GM23338 (cell line): Measurements from ENCODE around the gene ZSCAN5B. TPM values are rescaled to one million over a fixed set of nuclear protein-coding genes. Genes with fewer than 3 reads are reported as not detected.

Source experiments
- ATAC-seq: fragments of 200-7000 bp; cut with Tn5 transposase; 3 replicates; pipeline ENCODE4 v1.9.1; 2020
- DNase-seq: peaks from one replicate; pipeline ENCODE4 v3.0.0-alpha.2; 2015; ENCODE audit warnings: low spot score
- H2AFZ ChIP-seq: fragments of 200-600 bp; sonication (generic); 2 replicates; pipeline ENCODE4 v1.8.0; 2016; ENCODE audit warnings: antibody characterized with exemption, mild to moderate bottlenecking, moderate library complexity
- H3F3A ChIP-seq: fragments of 200-600 bp; sonication (generic); replicated peaks from 2 replicates; pipeline ENCODE4 v1.8.0; 2017; ENCODE audit warnings: antibody characterized with exemption, mixed run types, low read depth
- H3K27ac ChIP-seq: fragments of 200-600 bp; sonication (generic); 2 replicates; pipeline ENCODE4 v1.6.1; 2016; ENCODE audit warnings: low read depth
- H3K27me3 ChIP-seq: fragments of 200-600 bp; sonication (generic); 2 replicates; pipeline ENCODE4 v1.8.0; 2016; ENCODE audit warnings: mild to moderate bottlenecking, mixed run types, moderate library complexity; ENCODE audit not compliant: insufficient read depth
- H3K36me3 ChIP-seq: fragments of 200-600 bp; sonication (generic); 2 replicates; pipeline ENCODE4 v1.8.0; 2016; ENCODE audit warnings: mild to moderate bottlenecking; ENCODE audit not compliant: insufficient read depth
- H3K4me1 ChIP-seq: fragments of 200-600 bp; sonication (generic); 2 replicates; pipeline ENCODE4 v1.8.0; 2016; ENCODE audit warnings: mild to moderate bottlenecking, moderate library complexity; ENCODE audit not compliant: insufficient read depth
- H3K4me2 ChIP-seq: fragments of 200-600 bp; sonication (generic); 2 replicates; pipeline ENCODE4 v1.7.1; 2017; ENCODE audit warnings: mixed run types
- H3K4me3 ChIP-seq: fragments of 200-600 bp; sonication (generic); 2 replicates; pipeline ENCODE4 v1.6.1; 2016; ENCODE audit warnings: mixed run types
- H3K79me2 ChIP-seq: fragments of 200-600 bp; sonication (generic); replicated peaks from 2 replicates; pipeline ENCODE4 v1.8.0; 2017; ENCODE audit warnings: mild to moderate bottlenecking; ENCODE audit not compliant: insufficient read depth
- H3K9me2 ChIP-seq: fragments of 200-600 bp; sonication (generic); 2 replicates; pipeline ENCODE4 v1.8.0; 2017; ENCODE audit not compliant: insufficient read depth
- H4K20me1 ChIP-seq: fragments of 200-600 bp; sonication (generic); replicated peaks from 2 replicates; pipeline ENCODE4 v1.8.0; 2017; ENCODE audit warnings: mild to moderate bottlenecking; ENCODE audit not compliant: insufficient read depth
- H3K27ac Mint-ChIP-seq: 2 replicates; pipeline ENCODE4 v1.8.0; 2020; ENCODE audit warnings: inconsistent platforms, mild to moderate bottlenecking, moderate library complexity, mixed read lengths
- H3K27me3 Mint-ChIP-seq: 3 replicates; pipeline ENCODE4 v1.8.0; 2022; ENCODE audit warnings: low read depth, mild to moderate bottlenecking, moderate library complexity, mixed read lengths, inconsistent platforms; ENCODE audit not compliant: insufficient read depth, poor library complexity
- H3K36me3 Mint-ChIP-seq: 3 replicates; pipeline ENCODE4 v1.8.0; 2021; ENCODE audit warnings: low read depth, mild to moderate bottlenecking, inconsistent platforms, moderate library complexity, mixed read lengths
- H3K4me1 Mint-ChIP-seq: 3 replicates; pipeline ENCODE4 v1.8.0; 2020; ENCODE audit warnings: mild to moderate bottlenecking, inconsistent platforms, mixed read lengths
- H3K4me3 Mint-ChIP-seq: 3 replicates; pipeline ENCODE4 v1.8.0; 2021; ENCODE audit warnings: moderate library complexity, mild to moderate bottlenecking, inconsistent platforms, mixed read lengths
- H3K9me3 Mint-ChIP-seq: 3 replicates; pipeline ENCODE4 v1.8.0; 2020; ENCODE audit warnings: moderate library complexity, mild to moderate bottlenecking, inconsistent platforms, mixed read lengths
- CREB1 ChIP-seq: fragments of 250-450 bp; sonication (Bioruptor Pico); IDR thresholded peaks from 2 replicates; pipeline ENCODE4 v1.5.0; 2020; ENCODE audit warnings: low read depth, mild to moderate bottlenecking, moderate library complexity
- EZH2 ChIP-seq: fragments of 200-600 bp; sonication (generic); IDR thresholded peaks from one replicate; pipeline ENCODE4 v1.8.0; 2017; ENCODE audit warnings: antibody characterized with exemption, mild to moderate bottlenecking, low read depth; ENCODE audit not compliant: unreplicated experiment
- EZH2phosphoT487 ChIP-seq: fragments of 200-600 bp; sonication (generic); IDR thresholded peaks from one replicate; pipeline ENCODE4 v1.8.1; 2018; ENCODE audit warnings: antibody characterized with exemption; ENCODE audit not compliant: unreplicated experiment
- JUNB ChIP-seq: IDR thresholded peaks from one replicate; pipeline ENCODE4 v1.6.1; 2016; ENCODE audit warnings: antibody characterized with exemption; ENCODE audit not compliant: unreplicated experiment
- NANOG ChIP-seq: IDR thresholded peaks from 2 replicates; pipeline ENCODE4 v1.6.1; 2016; ENCODE audit warnings: antibody characterized with exemption, borderline replicate concordance
- POLR2AphosphoS5 ChIP-seq: IDR thresholded peaks from 2 replicates; pipeline ENCODE4 v1.6.1; 2016; ENCODE audit warnings: antibody characterized with exemption, low read depth
- REST ChIP-seq: IDR thresholded peaks from one replicate; pipeline ENCODE4 v1.6.1; 2018; ENCODE audit warnings: antibody characterized with exemption; ENCODE audit not compliant: unreplicated experiment
- STAT1 ChIP-seq: IDR thresholded peaks from one replicate; pipeline ENCODE4 v1.6.1; 2016; ENCODE audit warnings: antibody characterized with exemption; ENCODE audit not compliant: unreplicated experiment
- ZNF114 ChIP-seq: fragments of 250-450 bp; sonication (Bioruptor Pico); IDR thresholded peaks from 2 replicates; pipeline ENCODE4 v1.5.0; 2020; ENCODE audit warnings: mild to moderate bottlenecking, moderate library complexity
- ZNF331 ChIP-seq: fragments of 250-450 bp; sonication (Bioruptor Pico); IDR thresholded peaks from 2 replicates; pipeline ENCODE4 v1.5.0; 2020; ENCODE audit warnings: low read depth, mild to moderate bottlenecking, moderate library complexity
- polyA plus RNA-seq: library from polyadenylated mRNA; unstranded; fragments of >200 nt; fragmentation: Nextera tagmentation; extraction: Ambion mirVana; gene quantifications from 2 replicates; pipeline ENCODE4 v1.2.1, GENCODE V29; 2016
- total RNA-seq: library from RNA; depleted of rRNA; stranded (reverse); fragments of >200 nt; shearing (Covaris generic); gene quantifications from 2 replicates; pipeline ENCODE4 v1.2.3, GENCODE V29; 2014
- TF ChIP-seq, protein P1 (sequence below), 2 experiments: fragments of 200-600 bp in 1 of 2; sonication (generic) in 1 of 2; conservative IDR thresholded peaks; 2 replicates each; pipeline versions ENCODE4 v1.5.1 to v1.6.1; 2016 to 2017; ENCODE audit warnings: antibody characterized with exemption in 2 of 2, low read depth in 2 of 2, mild to moderate bottlenecking in 2 of 2, moderate library complexity in 1 of 2
- TF ChIP-seq, protein P2 (sequence below): IDR thresholded peaks from 2 replicates; pipeline ENCODE4 v1.6.1; 2016; ENCODE audit warnings: antibody characterized with exemption

Gene ZSCAN5B
- total and polyA plus RNA-seq, 2 experiments from 2014 or later: 0.10 TPM; not detected in 1

DNA sequence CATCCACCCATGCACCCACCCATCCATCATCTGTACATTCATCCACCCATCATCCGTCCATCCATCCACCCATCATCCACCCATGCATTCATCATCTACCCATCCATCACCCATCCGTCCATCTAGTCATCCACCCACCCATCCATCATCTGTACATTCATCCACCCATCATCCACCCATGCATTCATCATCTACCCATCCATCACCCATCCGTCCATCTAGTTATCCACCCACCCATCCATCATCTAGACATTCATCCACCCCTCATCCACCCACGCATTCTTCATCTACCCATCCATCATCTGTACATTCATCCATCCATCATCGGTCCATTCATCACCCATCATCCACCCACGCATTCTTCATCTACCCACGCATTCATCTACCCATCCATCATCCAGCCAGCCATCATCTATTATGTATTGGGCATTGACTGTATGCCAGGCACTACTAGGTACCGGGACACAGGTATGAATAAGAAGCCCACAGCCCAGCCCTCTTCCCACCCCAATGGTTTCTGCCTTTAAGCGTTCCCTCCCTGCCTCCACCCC is 38.5 kb downstream of the ZSCAN5B start (continued):
- TF ChIP-seq, protein P1, sequence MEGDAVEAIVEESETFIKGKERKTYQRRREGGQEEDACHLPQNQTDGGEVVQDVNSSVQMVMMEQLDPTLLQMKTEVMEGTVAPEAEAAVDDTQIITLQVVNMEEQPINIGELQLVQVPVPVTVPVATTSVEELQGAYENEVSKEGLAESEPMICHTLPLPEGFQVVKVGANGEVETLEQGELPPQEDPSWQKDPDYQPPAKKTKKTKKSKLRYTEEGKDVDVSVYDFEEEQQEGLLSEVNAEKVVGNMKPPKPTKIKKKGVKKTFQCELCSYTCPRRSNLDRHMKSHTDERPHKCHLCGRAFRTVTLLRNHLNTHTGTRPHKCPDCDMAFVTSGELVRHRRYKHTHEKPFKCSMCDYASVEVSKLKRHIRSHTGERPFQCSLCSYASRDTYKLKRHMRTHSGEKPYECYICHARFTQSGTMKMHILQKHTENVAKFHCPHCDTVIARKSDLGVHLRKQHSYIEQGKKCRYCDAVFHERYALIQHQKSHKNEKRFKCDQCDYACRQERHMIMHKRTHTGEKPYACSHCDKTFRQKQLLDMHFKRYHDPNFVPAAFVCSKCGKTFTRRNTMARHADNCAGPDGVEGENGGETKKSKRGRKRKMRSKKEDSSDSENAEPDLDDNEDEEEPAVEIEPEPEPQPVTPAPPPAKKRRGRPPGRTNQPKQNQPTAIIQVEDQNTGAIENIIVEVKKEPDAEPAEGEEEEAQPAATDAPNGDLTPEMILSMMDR (conservative IDR thresholded peaks at IDR 0.05; ENCODE audit: low read depth in 2 of 2): no peak
- TF ChIP-seq REST: no peak
- no peak for TF ChIP-seq CREB1 (CRISPR knock-in tag)
- no peak for TF ChIP-seq EZH2phosphoT487
- no peak for TF ChIP-seq NANOG
- TF ChIP-seq POLR2AphosphoS5: no peak

DNA sequence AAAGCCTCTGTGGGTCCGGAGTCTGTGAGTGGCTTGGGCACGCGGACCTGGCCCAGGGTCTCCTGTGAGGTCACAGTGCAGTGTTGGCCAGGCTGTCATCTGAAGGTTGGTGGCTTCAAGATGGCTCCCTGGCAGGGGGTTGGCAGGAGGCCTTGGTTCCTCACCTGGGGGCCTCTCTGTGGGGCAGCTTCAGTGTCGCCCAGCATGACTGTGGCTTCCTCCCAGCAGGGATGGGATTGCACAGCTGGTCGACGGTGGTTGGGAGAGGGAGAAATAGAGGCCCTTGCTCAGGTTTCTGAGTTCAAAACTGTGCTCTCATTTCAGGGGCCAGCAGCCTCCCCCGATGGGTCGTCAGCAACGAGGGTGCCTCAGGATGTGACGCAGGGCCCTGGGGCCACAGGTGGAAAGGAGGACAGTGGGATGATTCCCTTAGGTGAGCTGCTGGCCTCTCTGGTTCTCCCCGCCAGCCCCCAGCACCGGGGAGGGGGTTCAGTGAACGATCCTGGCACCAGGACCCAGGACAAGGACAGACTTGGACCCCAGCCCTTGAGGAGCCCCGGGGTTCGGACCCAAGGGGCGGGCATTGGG is 39.3 kb downstream of the ZSCAN5B start:
- peaks cover 1% of the 10 kb centered on the region for H3K27me3 Mint-ChIP-seq
- H3K4me1 Mint-ChIP-seq: peaks cover 8% of the 10 kb centered on the region
- Histone ChIP-seq H3K9me2 (no peaks in the 10 kb centered on the region), H3K4me3 (no peak overlapping the region), H3K27ac (no peak overlapping the region), H3K27me3 (no peaks in the 10 kb centered on the region), H3K4me2 (no peak overlapping the region), H3K79me2 (no peaks in the 10 kb centered on the region), H3K4me1 (peaks cover 5% of the 10 kb centered on the region), H2AFZ (no peak overlapping the region), H3F3A (peaks cover 2% of the 10 kb centered on the region; the same call in 1 of the 2 replicates), H4K20me1 (0 out of 2 replicates have a peak, but pooled peaks cover 6% of the 10 kb centered on the region), H3K36me3 (no peaks in the 10 kb centered on the region)
- no peak for ATAC-seq
- no peak overlapping the region for H3K4me3 Mint-ChIP-seq
- H3K9me3 Mint-ChIP-seq: no peaks in the 10 kb centered on the region; the same call in 1 of the 3 replicates
- no peak overlapping the region for H3K27ac Mint-ChIP-seq
- H3K36me3 Mint-ChIP-seq: peaks cover 29% of the 10 kb centered on the region
- no peak for DNase-seq
- TF ChIP-seq ZNF114 (CRISPR knock-in tag): no peak
- TF ChIP-seq, protein P1 (conservative IDR thresholded peaks at IDR 0.05; ENCODE audit: low read depth in 2 of 2): no peak
- TF ChIP-seq EZH2phosphoT487: no peak
- TF ChIP-seq JUNB: no peak
- TF ChIP-seq, protein P2, sequence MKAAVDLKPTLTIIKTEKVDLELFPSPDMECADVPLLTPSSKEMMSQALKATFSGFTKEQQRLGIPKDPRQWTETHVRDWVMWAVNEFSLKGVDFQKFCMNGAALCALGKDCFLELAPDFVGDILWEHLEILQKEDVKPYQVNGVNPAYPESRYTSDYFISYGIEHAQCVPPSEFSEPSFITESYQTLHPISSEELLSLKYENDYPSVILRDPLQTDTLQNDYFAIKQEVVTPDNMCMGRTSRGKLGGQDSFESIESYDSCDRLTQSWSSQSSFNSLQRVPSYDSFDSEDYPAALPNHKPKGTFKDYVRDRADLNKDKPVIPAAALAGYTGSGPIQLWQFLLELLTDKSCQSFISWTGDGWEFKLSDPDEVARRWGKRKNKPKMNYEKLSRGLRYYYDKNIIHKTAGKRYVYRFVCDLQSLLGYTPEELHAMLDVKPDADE: no peak
- no peak for TF ChIP-seq REST
- no peak for TF ChIP-seq CREB1 (CRISPR knock-in tag)
- TF ChIP-seq STAT1: no peak
- TF ChIP-seq POLR2AphosphoS5: no peak
- no peak for TF ChIP-seq ZNF331 (CRISPR knock-in tag)
- TF ChIP-seq EZH2: no peak
